Dedifferentiated amniotic fluid mesenchymal stem cell (primary cell): ENCODE data around the gene CBX1.
"Not testable (repeated sequence)": the region's sequence is repeated elsewhere in the genome, so short reads cannot be mapped to it uniquely, and the experiment has no call there.

Experiments used
- DNase-seq: peaks from one replicate; pipeline ENCODE4 v3.0.0-alpha.2; 2016; ENCODE audit errors: extremely low spot score

Gene CBX1

GRCh38 chr17:48051706-48052486 lies 49.4 kb downstream of the CBX1 start:
- peak; percentile 88 for DNase-seq

- no peak for DNase-seq
These were observed 50.0 kb downstream of the CBX1 start for GRCh38 chr17:48051283-48051682.

- DNase-seq, result peak; percentile 82
These were observed 52.7 kb downstream of the CBX1 start for GRCh38 chr17:48048384-48049126.

- peak; percentile 100 for DNase-seq
These were observed 53.4 kb downstream of the CBX1 start, which contains the start of gene NFE2L1 for GRCh38 chr17:48047741-48048383. TSS of gene NFE2L1 (plus strand) at chr17:48048359. CDS start at chr17:48051119, 2,760 bp downstream.

- DNase-seq, result no peak
These were observed 54.1 kb downstream of the CBX1 start for GRCh38 chr17:48047113-48047740.

- DNase-seq, result no peak
These were observed 55.0 kb downstream of the CBX1 start for GRCh38 chr17:48046296-48046695.

GRCh38 chr17:48045316-48046001 lies 55.8 kb downstream of the CBX1 start:
- DNase-seq, result no peak

GRCh38 chr17:48044851-48045250 lies 56.4 kb downstream of the CBX1 start:
- DNase-seq, result no peak

GRCh38 chr17:48043176-48043575 lies 58.1 kb downstream of the CBX1 start:
- DNase-seq, result no peak

GRCh38 chr17:48038687-48039086 lies 62.6 kb downstream of the CBX1 start:
- no peak for DNase-seq

GRCh38 chr17:48037838-48038323 lies 63.4 kb downstream of the CBX1 start:
- no peak for DNase-seq

GRCh38 chr17:48037036-48037837 lies 64.0 kb downstream of the CBX1 start, which contains the start of gene COPZ2:
TSS of gene COPZ2 (minus strand) at chr17:48037797. CDS start at chr17:48037777, 20 bp downstream.
- DNase-seq, result no peak

- no peak for DNase-seq
These were observed 64.6 kb downstream of the CBX1 start for GRCh38 chr17:48036693-48037035.

GRCh38 chr17:48034734-48035133 lies 66.5 kb downstream of the CBX1 start:
- not testable (repeated sequence) for DNase-seq

GRCh38 chr17:48031966-48032365 lies 69.3 kb downstream of the CBX1 start:
- DNase-seq, result no peak

- DNase-seq, result no peak
These were observed 70.7 kb downstream of the CBX1 start for GRCh38 chr17:48030531-48030930.

- DNase-seq, result no peak
These were observed 72.5 kb downstream of the CBX1 start for GRCh38 chr17:48028736-48029135.

GRCh38 chr17:48027322-48027981 lies 73.8 kb downstream of the CBX1 start:
- no peak for DNase-seq

GRCh38 chr17:48026502-48027321 lies 74.6 kb downstream of the CBX1 start:
- peak; percentile 95 for DNase-seq
